NCI-H345 treated with DMSO at 0.1 percent for 48 hours (cell line): ENCODE data around the gene CNTF.

Experiments
- DNase-seq: peaks from one replicate; lab custom pipeline; 2025; ENCODE audit not compliant: unreplicated experiment; lab: John Stamatoyannopoulos, UW

Gene CNTF

GRCh38 chr11:58606930-58607714 lies 15.3 kb upstream of the CNTF start:
- no peak for DNase-seq

- DNase-seq: no peak
Measured at GRCh38 chr11:58608331-58608730, 14.1 kb upstream of the CNTF start.

- DNase-seq: no peak
Measured at GRCh38 chr11:58609723-58610122, 12.7 kb upstream of the CNTF start.

- DNase-seq: no peak
Measured at GRCh38 chr11:58613228-58613627, 9.2 kb upstream of the CNTF start.

- no peak for DNase-seq
Measured at GRCh38 chr11:58615559-58615958, 6.9 kb upstream of the CNTF start.

- no peak for DNase-seq
Measured at GRCh38 chr11:58616594-58616993, 5.9 kb upstream of the CNTF start.

GRCh38 chr11:58617976-58618557 lies 4.4 kb upstream of the CNTF start:
- no peak for DNase-seq

- DNase-seq: no peak
Measured at GRCh38 chr11:58621586-58622262, 741 bp upstream of the CNTF start.

GRCh38 chr11:58625086-58625485 lies 2.6 kb downstream of the CNTF start:
- DNase-seq: no peak

- DNase-seq: no peak
Measured at GRCh38 chr11:58625826-58626460, 3.5 kb downstream of the CNTF start.

- DNase-seq: no peak
Measured at GRCh38 chr11:58626934-58627483, 4.5 kb downstream of the CNTF start.

- no peak for DNase-seq
Measured at GRCh38 chr11:58628446-58628845, 6.0 kb downstream of the CNTF start.

GRCh38 chr11:58629857-58630256 lies 7.4 kb downstream of the CNTF start:
- DNase-seq: no peak

GRCh38 chr11:58631378-58631777 lies 8.9 kb downstream of the CNTF start:
- DNase-seq: no peak

- no peak for DNase-seq
Measured at GRCh38 chr11:58632510-58632909, 10.0 kb downstream of the CNTF start.

- no peak for DNase-seq
Measured at GRCh38 chr11:58636587-58636986, 14.1 kb downstream of the CNTF start.

- no peak for DNase-seq
Measured at GRCh38 chr11:58637371-58637770, 14.9 kb downstream of the CNTF start.

- DNase-seq: no peak
Measured at GRCh38 chr11:58639103-58639502, 16.6 kb downstream of the CNTF start.

GRCh38 chr11:58639669-58640068 lies 17.2 kb downstream of the CNTF start:
- no peak for DNase-seq

- no peak for DNase-seq
Measured at GRCh38 chr11:58640386-58641023, 18.0 kb downstream of the CNTF start.

GRCh38 chr11:58641341-58641740 lies 18.9 kb downstream of the CNTF start:
- DNase-seq: no peak
